CD4-positive, alpha-beta T cell treated with Interleukin-1 beta for 1 hour (primary cell): ENCODE data around the gene MAD1L1.

ENCODE experiments used
- DNase-seq, 2 donors: peaks; one replicate each; pipeline ENCODE4 v3.0.0-alpha.2; 2020 to 2022

Gene MAD1L1

GRCh38 chr7:2099048-2099957 lies 133.4 kb downstream of the MAD1L1 start:
- DNase-seq: peak; percentile 13 to 49

GRCh38 chr7:2098496-2098895 lies 134.2 kb downstream of the MAD1L1 start:
- no peak for DNase-seq

GRCh38 chr7:2098056-2098455 lies 134.7 kb downstream of the MAD1L1 start:
- no peak for DNase-seq

- no peak for DNase-seq
Observed at GRCh38 chr7:2097492-2097891, 135.3 kb downstream of the MAD1L1 start.

- peak in 1 of 2 donors; percentile 28 for DNase-seq
Observed at GRCh38 chr7:2096692-2097387, 135.9 kb downstream of the MAD1L1 start.

- DNase-seq: no peak
Observed at GRCh38 chr7:2095436-2095835, 137.3 kb downstream of the MAD1L1 start.

GRCh38 chr7:2094454-2095045 lies 138.2 kb downstream of the MAD1L1 start:
- DNase-seq: no peak

GRCh38 chr7:2093843-2094220 lies 138.9 kb downstream of the MAD1L1 start:
- no peak for DNase-seq

- no peak for DNase-seq
Observed at GRCh38 chr7:2093215-2093842, 139.4 kb downstream of the MAD1L1 start.

GRCh38 chr7:2092279-2092678 lies 140.5 kb downstream of the MAD1L1 start:
- no peak for DNase-seq

GRCh38 chr7:2090526-2091520 lies 141.9 kb downstream of the MAD1L1 start:
- no peak for DNase-seq

GRCh38 chr7:2088801-2089200 lies 143.9 kb downstream of the MAD1L1 start:
- DNase-seq: no peak

- DNase-seq: no peak
Observed at GRCh38 chr7:2087744-2088143, 145.0 kb downstream of the MAD1L1 start.

GRCh38 chr7:2086229-2086628 lies 146.5 kb downstream of the MAD1L1 start:
- no peak for DNase-seq

GRCh38 chr7:2085804-2086203 lies 146.9 kb downstream of the MAD1L1 start:
- no peak for DNase-seq

GRCh38 chr7:2084781-2085505 lies 147.8 kb downstream of the MAD1L1 start:
- DNase-seq: no peak

GRCh38 chr7:2084331-2084730 lies 148.4 kb downstream of the MAD1L1 start:
- no peak for DNase-seq

- DNase-seq: no peak
Observed at GRCh38 chr7:2083362-2083761, 149.4 kb downstream of the MAD1L1 start.

GRCh38 chr7:2082139-2082998 lies 150.4 kb downstream of the MAD1L1 start:
- DNase-seq: no peak

GRCh38 chr7:2081526-2082135 lies 151.1 kb downstream of the MAD1L1 start:
- DNase-seq: no peak
